GM12873 (cell line): ENCODE results near the gene CELA3A.

ENCODE experiments used
- TF ChIP-seq, protein P1 (sequence below): IDR thresholded peaks from 2 replicates; pipeline ENCODE4 v1.5.1; 2012; ENCODE audit warnings: low read depth, mild to moderate bottlenecking, moderate library complexity, low read length, control low read depth; ENCODE audit not compliant: insufficient read depth; ENCODE audit errors: missing control alignments

The CELA3A gene

DNA sequence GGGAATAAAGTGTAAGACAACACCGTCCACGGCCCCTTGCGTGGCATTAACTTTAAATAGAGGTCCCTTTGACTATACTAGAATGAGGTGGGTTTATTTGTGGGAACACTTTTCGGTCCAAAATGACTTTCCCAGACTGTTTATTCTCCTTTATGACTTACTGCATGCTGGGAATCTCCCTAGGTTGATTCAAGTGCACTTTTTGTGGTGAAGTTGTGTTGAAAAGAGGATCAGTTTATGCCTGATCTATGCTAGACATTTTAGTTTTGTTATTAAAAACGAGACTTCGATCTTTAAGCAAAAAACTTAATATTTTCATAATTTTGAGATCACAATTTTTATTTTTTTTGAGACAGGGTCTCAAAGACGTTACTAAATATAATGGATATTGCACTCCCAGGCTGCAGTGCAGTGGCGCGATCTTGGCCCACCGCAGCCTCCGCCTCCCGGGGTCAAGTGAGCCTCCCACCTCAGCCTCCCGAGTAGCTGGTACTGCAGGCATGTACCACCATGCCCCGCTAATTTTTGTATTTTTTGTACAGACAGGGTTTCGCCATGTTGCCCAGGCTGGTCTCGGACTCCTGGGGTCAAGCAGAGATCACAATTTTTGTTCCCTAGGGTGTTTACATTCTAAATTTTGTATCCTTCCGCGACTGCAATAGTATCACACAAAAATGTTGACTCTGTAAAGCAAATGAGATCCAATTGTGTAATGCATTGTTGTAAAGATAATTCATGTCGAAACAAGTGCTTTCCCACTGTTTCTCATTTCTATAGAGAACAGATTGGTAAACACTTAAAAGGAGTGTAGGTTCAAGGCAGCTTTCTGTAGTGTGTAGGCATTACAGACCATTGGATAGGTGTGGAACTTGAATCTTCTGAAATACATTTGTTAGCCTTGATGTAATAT lies 52.7 kb downstream of the CELA3A start:
- TF ChIP-seq, protein P1, sequence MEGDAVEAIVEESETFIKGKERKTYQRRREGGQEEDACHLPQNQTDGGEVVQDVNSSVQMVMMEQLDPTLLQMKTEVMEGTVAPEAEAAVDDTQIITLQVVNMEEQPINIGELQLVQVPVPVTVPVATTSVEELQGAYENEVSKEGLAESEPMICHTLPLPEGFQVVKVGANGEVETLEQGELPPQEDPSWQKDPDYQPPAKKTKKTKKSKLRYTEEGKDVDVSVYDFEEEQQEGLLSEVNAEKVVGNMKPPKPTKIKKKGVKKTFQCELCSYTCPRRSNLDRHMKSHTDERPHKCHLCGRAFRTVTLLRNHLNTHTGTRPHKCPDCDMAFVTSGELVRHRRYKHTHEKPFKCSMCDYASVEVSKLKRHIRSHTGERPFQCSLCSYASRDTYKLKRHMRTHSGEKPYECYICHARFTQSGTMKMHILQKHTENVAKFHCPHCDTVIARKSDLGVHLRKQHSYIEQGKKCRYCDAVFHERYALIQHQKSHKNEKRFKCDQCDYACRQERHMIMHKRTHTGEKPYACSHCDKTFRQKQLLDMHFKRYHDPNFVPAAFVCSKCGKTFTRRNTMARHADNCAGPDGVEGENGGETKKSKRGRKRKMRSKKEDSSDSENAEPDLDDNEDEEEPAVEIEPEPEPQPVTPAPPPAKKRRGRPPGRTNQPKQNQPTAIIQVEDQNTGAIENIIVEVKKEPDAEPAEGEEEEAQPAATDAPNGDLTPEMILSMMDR, result no peak

DNA sequence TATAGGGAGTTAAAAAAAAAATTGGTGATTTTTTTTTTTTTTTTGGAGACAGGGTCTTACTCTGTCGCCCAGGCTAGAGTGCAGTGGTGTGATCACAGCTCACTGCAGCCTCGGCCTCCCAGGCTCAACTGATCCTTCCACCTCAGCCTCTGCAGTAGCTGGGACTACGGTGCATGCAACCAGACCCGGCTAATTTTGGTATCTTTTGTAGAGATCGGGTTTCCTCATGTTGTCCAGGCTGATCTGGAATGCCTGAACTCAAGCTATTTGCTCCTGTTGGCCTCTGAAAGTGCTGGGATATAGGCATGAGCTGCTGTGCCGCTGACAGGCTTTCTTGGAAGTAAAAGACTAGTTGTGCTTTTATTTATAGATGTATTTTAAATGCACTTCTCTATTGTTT lies 54.0 kb downstream of the CELA3A start:
- TF ChIP-seq, protein P1, result no peak

DNA sequence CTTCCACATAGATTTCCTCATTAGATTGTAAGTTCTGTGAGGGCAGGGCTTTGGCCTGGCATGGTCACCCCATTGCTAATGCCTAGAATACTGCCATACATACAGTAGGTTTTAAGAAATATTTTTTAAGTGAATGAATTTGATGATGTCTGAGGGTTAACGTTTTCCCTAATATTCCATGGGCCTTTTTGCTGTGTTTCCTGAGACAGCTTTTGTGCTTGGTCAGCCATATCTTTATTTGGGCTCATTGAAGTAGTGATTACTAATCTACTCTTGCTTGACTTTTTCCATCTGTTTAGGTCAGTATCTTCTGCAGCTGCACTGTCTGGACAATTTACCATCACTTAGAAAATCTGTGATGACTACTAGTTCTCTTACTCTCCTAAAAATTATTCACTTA lies 54.6 kb downstream of the CELA3A start:
- TF ChIP-seq, protein P1, result no peak

DNA sequence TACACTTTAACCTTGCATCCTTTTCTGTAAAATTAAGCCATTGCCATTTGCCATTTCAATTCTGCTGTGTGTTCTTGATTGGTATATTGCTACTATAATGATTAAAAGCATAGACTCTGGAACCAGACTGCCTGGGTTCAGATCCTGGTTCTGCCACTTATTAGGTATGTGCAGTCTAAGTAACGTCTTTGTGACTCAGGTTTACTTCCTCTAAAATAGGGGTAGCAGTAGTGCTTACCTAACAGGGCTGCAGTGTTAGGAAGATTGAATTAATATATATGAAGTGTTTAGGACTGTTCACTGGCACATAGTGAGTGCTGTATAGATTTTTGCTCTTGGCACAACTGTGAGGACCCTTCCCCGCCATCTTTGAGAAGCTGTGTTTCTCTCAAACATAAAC lies 55.5 kb downstream of the CELA3A start:
- TF ChIP-seq, protein P1, result no peak

DNA sequence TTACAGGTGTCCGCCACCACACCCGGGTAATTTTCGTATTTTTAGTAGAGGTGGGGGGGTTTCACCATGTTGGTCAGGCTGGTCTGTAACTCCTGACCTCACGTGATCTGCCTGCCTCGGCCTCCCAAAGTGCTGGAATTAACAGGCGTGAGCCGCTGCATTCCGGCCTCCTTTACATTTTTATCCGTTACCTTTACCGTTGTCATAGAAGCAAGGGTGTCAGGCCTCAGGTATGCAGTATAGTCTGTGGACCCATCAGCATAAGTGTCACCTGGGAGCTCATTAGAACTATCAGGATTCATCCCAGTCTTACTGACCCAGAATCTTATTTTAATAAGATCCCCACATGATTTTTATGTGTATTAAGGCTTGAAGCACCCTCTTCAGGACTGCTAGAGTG lies 56.4 kb downstream of the CELA3A start:
- TF ChIP-seq, protein P1, result no peak
